SK-N-SH treated with all-trans-retinoic acid at 6 μM for 48 hours (cell line): ENCODE results near the gene DRG2.

Source experiments
- ATAC-seq: fragments of 200-7000 bp; cut with Tn5 transposase; 3 replicates; pipeline ENCODE4 v1.9.1; 2020; ENCODE audit warnings: mild to moderate bottlenecking, moderate library complexity
- ARNTL ChIP-seq: fragments of 450-650 bp; formaldehyde crosslinking; IDR thresholded peaks from 2 replicates; pipeline ENCODE4 v1.5.0; 2020; ENCODE audit warnings: low read depth, mild to moderate bottlenecking, moderate library complexity, borderline replicate concordance
- BACH2 ChIP-seq: fragments of 250-450 bp; sonication (Bioruptor Pico); IDR thresholded peaks from 2 replicates; pipeline ENCODE4 v1.9.0; 2021; ENCODE audit warnings: mild to moderate bottlenecking, borderline replicate concordance
- CSDC2 ChIP-seq: fragments of 250-450 bp; sonication (Bioruptor Pico); IDR thresholded peaks from 2 replicates; pipeline ENCODE4 v1.5.0; 2020; ENCODE audit warnings: mild to moderate bottlenecking, moderate library complexity
- CSRNP3 ChIP-seq: fragments of 250-450 bp; sonication (Bioruptor Pico); IDR thresholded peaks from 2 replicates; pipeline ENCODE4 v1.5.1; 2021; ENCODE audit warnings: mild to moderate bottlenecking, moderate library complexity
- ISL1 ChIP-seq: fragments of 250-450 bp; sonication (Bioruptor Pico); IDR thresholded peaks from 2 replicates; pipeline ENCODE4 v2.1.2; 2022; ENCODE audit warnings: mild to moderate bottlenecking, moderate library complexity
- OSR1 ChIP-seq: fragments of 250-450 bp; sonication (Bioruptor Pico); IDR thresholded peaks from 2 replicates; pipeline ENCODE4 v1.8.0; 2022; ENCODE audit warnings: moderate library complexity, mild to moderate bottlenecking, inconsistent platforms
- PATZ1 ChIP-seq: fragments of 250-450 bp; sonication (Bioruptor Pico); IDR thresholded peaks from 2 replicates; pipeline ENCODE4 v1.8.0; 2020; ENCODE audit warnings: mild to moderate bottlenecking, moderate library complexity, borderline replicate concordance
- SNAI2 ChIP-seq: fragments of 250-450 bp; sonication (Bioruptor Pico); IDR thresholded peaks from 2 replicates; pipeline ENCODE4 v1.5.0; 2020; ENCODE audit warnings: mild to moderate bottlenecking, moderate library complexity
- TCF4 ChIP-seq: fragments of 250-450 bp; sonication (Bioruptor Pico); IDR thresholded peaks from 2 replicates; pipeline ENCODE4 v1.8.0; 2021; ENCODE audit warnings: mild to moderate bottlenecking, moderate library complexity, borderline replicate concordance
- TOX ChIP-seq: fragments of 250-450 bp; sonication (Bioruptor Pico); IDR thresholded peaks from 2 replicates; pipeline ENCODE4 v1.8.0; 2021; ENCODE audit warnings: mild to moderate bottlenecking, moderate library complexity, borderline replicate concordance
- ZC3H10 ChIP-seq: fragments of 250-450 bp; sonication (Bioruptor Pico); IDR thresholded peaks from 2 replicates; pipeline ENCODE4 v1.5.1; 2021; ENCODE audit warnings: mild to moderate bottlenecking, moderate library complexity
- ZFP3 ChIP-seq: fragments of 250-450 bp; sonication (Bioruptor Pico); IDR thresholded peaks from 2 replicates; pipeline ENCODE4 v1.5.0; 2020; ENCODE audit warnings: mild to moderate bottlenecking, moderate library complexity
- ZFP30 ChIP-seq: fragments of 450-650 bp; formaldehyde crosslinking; IDR thresholded peaks from 2 replicates; pipeline ENCODE4 v1.5.0; 2022; ENCODE audit warnings: mild to moderate bottlenecking, moderate library complexity
- ZNF565 ChIP-seq: fragments of 450-650 bp; formaldehyde crosslinking; conservative IDR thresholded peaks from 2 replicates; pipeline ENCODE4 v1.5.0; 2020; ENCODE audit warnings: low read depth, mild to moderate bottlenecking, moderate library complexity
- ZNF70 ChIP-seq: fragments of 450-650 bp; formaldehyde crosslinking; IDR thresholded peaks from 2 replicates; pipeline ENCODE4 v1.5.0; 2020; ENCODE audit warnings: mild to moderate bottlenecking, moderate library complexity
- ZNF8 ChIP-seq: fragments of 450-650 bp; formaldehyde crosslinking; IDR thresholded peaks from 2 replicates; pipeline ENCODE4 v1.5.0; 2020; ENCODE audit warnings: mild to moderate bottlenecking, moderate library complexity
- TF ChIP-seq, protein P1 (sequence below): fragments of 250-450 bp; sonication (Bioruptor Pico); IDR thresholded peaks from 2 replicates; pipeline ENCODE4 v1.8.0; 2021; ENCODE audit warnings: low read depth, mild to moderate bottlenecking, moderate library complexity, borderline replicate concordance
- TF ChIP-seq, protein P2 (sequence below): fragments of 250-450 bp; sonication (Bioruptor Pico); IDR thresholded peaks from 2 replicates; pipeline ENCODE4 v1.5.1; 2020; ENCODE audit warnings: low read depth, mild to moderate bottlenecking, moderate library complexity

The DRG2 gene

GRCh38 chr17:18140648-18141047 lies 52.9 kb downstream of the DRG2 start:
- TF ChIP-seq TCF4 (CRISPR knock-in tag), result no peak
- TF ChIP-seq ZNF8 (CRISPR knock-in tag), result no peak
- no peak for TF ChIP-seq ZFP3 (CRISPR knock-in tag)
- no peak for TF ChIP-seq ISL1 (CRISPR knock-in tag)
- ATAC-seq, result no peak

- TF ChIP-seq ZNF70 (no peak), TCF4 (CRISPR knock-in tag) (no peak), TOX (CRISPR knock-in tag) (no peak), BACH2 (CRISPR knock-in tag) (no peak), ISL1 (CRISPR knock-in tag) (no peak), ARNTL (CRISPR knock-in tag) (no peak), ZFP30 (no peak), CSRNP3 (CRISPR knock-in tag) (no peak), SNAI2 (CRISPR knock-in tag) (no peak)
- TF ChIP-seq, protein P1, sequence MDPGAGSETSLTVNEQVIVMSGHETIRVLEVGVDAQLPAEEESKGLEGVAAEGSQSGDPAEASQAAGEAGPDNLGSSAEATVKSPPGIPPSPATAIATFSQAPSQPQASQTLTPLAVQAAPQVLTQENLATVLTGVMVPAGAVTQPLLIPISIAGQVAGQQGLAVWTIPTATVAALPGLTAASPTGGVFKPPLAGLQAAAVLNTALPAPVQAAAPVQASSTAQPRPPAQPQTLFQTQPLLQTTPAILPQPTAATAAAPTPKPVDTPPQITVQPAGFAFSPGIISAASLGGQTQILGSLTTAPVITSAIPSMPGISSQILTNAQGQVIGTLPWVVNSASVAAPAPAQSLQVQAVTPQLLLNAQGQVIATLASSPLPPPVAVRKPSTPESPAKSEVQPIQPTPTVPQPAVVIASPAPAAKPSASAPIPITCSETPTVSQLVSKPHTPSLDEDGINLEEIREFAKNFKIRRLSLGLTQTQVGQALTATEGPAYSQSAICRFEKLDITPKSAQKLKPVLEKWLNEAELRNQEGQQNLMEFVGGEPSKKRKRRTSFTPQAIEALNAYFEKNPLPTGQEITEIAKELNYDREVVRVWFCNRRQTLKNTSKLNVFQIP (CRISPR knock-in tag), result no peak
- peak; percentile 63 for ATAC-seq
Measured at GRCh38 chr17:18141210-18141803, 53.6 kb downstream of the DRG2 start.

GRCh38 chr17:18142417-18142816 lies 54.7 kb downstream of the DRG2 start:
- no peak for ATAC-seq
- TF ChIP-seq ZNF565 (CRISPR knock-in tag), result no peak
- TF ChIP-seq, protein P2, sequence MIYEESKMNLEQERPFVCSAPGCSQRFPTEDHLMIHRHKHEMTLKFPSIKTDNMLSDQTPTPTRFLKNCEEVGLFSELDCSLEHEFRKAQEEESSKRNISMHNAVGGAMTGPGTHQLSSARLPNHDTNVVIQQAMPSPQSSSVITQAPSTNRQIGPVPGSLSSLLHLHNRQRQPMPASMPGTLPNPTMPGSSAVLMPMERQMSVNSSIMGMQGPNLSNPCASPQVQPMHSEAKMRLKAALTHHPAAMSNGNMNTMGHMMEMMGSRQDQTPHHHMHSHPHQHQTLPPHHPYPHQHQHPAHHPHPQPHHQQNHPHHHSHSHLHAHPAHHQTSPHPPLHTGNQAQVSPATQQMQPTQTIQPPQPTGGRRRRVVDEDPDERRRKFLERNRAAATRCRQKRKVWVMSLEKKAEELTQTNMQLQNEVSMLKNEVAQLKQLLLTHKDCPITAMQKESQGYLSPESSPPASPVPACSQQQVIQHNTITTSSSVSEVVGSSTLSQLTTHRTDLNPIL, result no peak
- TF ChIP-seq BACH2 (CRISPR knock-in tag), result no peak
- no peak for TF ChIP-seq ZC3H10 (CRISPR knock-in tag)

DNA sequence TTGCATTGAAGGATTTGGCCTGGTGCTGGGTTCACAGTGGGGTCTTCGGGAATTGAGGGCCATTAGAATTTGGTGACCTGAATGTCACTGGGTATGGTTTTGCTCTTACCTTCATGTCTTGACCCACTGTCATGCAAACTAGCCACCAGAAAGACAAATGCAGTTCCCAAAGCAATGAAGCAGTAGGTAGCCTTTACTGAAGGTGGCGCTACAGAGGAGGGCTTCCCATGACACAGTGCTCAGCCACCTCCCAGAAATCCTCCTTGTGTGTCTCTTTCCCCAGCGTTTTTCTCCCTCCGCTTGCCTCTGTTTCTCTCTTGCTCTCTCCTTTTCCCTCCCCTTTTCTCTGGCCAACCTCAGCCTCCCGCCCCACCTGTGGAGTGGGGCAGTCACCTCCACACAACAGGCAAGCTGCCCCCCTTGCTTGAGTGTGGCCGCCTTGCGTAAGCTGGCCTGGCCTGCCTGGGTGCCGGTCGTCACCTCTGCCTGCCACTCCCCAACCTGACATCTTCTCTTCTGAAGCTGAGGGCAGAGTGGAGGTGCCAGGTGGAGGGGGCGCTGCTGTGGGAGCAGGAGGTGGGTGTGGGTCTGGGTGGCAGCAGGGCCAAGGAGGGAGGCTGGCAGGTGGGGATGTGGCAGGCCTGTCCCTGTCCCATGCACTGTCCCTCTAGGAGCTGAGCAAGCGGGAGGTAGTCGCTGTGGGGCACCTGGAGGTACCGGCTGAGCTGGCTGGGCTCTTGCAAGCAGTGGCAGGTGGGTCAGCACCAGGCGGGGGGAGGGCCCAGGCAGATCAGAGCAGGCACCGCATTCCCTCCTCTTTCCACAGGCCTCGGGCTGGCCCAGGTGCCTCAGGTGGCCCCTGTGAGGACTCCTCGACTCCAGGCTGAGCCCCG lies 55.5 kb downstream of the DRG2 start:
- TF ChIP-seq ISL1 (CRISPR knock-in tag), result no peak
- TF ChIP-seq, protein P1 (CRISPR knock-in tag), result no peak
- no peak for TF ChIP-seq CSDC2 (CRISPR knock-in tag)
- peak; percentile 30; the same call in 2 of the 3 replicates for ATAC-seq

GRCh38 chr17:18144261-18144660 lies 56.5 kb downstream of the DRG2 start:
- TF ChIP-seq ZFP3 (CRISPR knock-in tag) (no peak), ARNTL (CRISPR knock-in tag) (no peak), OSR1 (CRISPR knock-in tag) (no peak), ZNF565 (CRISPR knock-in tag) (no peak), ISL1 (CRISPR knock-in tag) (no peak), PATZ1 (CRISPR knock-in tag) (no peak), TOX (CRISPR knock-in tag) (no peak), CSDC2 (CRISPR knock-in tag) (no peak), CSRNP3 (CRISPR knock-in tag) (no peak), TCF4 (CRISPR knock-in tag) (no peak)
- TF ChIP-seq, protein P1 (CRISPR knock-in tag), result no peak
- no peak for ATAC-seq
